Memory B cell (primary cell): ENCODE measurements around the gene ST7.

Experiments
- ATAC-seq: fragments of 150-1000 bp; cut with Tn5 transposase; 2 replicates; pipeline ENCODE4 v1.10.0; 2021; ENCODE audit warnings: low read depth, mild to moderate bottlenecking, moderate library complexity
- DNase-seq, 2 donors: peaks; one replicate each; pipeline ENCODE4 v3.0.0; 2022; ENCODE audit warnings: low spot score in 2 of 2
- H3K27ac Mint-ChIP-seq: one replicate; pipeline ENCODE4 v1.8.0; 2022; ENCODE audit warnings: mild to moderate bottlenecking, moderate library complexity, mixed read lengths
- H3K27me3 Mint-ChIP-seq: one replicate; pipeline ENCODE4 v1.8.0; 2022; ENCODE audit warnings: mixed read lengths
- H3K36me3 Mint-ChIP-seq: one replicate; pipeline ENCODE4 v1.8.0; 2022; ENCODE audit warnings: mild to moderate bottlenecking, mixed read lengths
- H3K4me1 Mint-ChIP-seq: one replicate; pipeline ENCODE4 v1.8.0; 2022; ENCODE audit warnings: mixed read lengths
- H3K4me3 Mint-ChIP-seq: one replicate; pipeline ENCODE4 v1.8.0; 2022; ENCODE audit warnings: mild to moderate bottlenecking, moderate library complexity, mixed read lengths
- H3K9me3 Mint-ChIP-seq: one replicate; pipeline ENCODE4 v1.8.0; 2022; ENCODE audit warnings: mixed read lengths

Gene ST7

GRCh38 chr7:117273325-117273724, 320.0 kb downstream of the ST7 start:
- Mint-ChIP-seq H3K27ac (no peak overlapping the region), H3K4me1 (no peaks in the 10 kb centered on the region), H3K4me3 (no peak overlapping the region), H3K36me3 (no peaks in the 10 kb centered on the region), H3K27me3 (peaks cover 7% of the 10 kb centered on the region), H3K9me3 (no peaks in the 10 kb centered on the region)
- ATAC-seq (no peak), DNase-seq (no peak)

GRCh38 chr7:117273814-117274225, 320.5 kb downstream of the ST7 start:
- Mint-ChIP-seq H3K36me3 (no peaks in the 10 kb centered on the region), H3K4me1 (no peaks in the 10 kb centered on the region)
- DNase-seq: no peak

GRCh38 chr7:117274951-117275350, 321.6 kb downstream of the ST7 start:
- DNase-seq (no peak), ATAC-seq (no peak)
- H3K27ac Mint-ChIP-seq: no peak overlapping the region
- H3K36me3 Mint-ChIP-seq: no peaks in the 10 kb centered on the region
- peaks cover 2% of the 10 kb centered on the region for H3K9me3 Mint-ChIP-seq
- H3K4me3 Mint-ChIP-seq: no peak overlapping the region
- no peaks in the 10 kb centered on the region for H3K4me1 Mint-ChIP-seq
- peaks cover 7% of the 10 kb centered on the region for H3K27me3 Mint-ChIP-seq

More at GRCh38 chr7:117273814-117274225, 320.5 kb downstream of the ST7 start:
- ATAC-seq: no peak
- Mint-ChIP-seq H3K4me3 (no peak overlapping the region), H3K27me3 (peaks cover 7% of the 10 kb centered on the region), H3K9me3 (no peaks in the 10 kb centered on the region), H3K27ac (no peak overlapping the region)

- H3K36me3 Mint-ChIP-seq: no peaks in the 10 kb centered on the region
- no peak for ATAC-seq
- H3K4me3 Mint-ChIP-seq: no peak overlapping the region
- DNase-seq: no peak
- H3K27ac Mint-ChIP-seq: no peak overlapping the region
- peaks cover 2% of the 10 kb centered on the region for H3K9me3 Mint-ChIP-seq
- H3K4me1 Mint-ChIP-seq: no peaks in the 10 kb centered on the region
- H3K27me3 Mint-ChIP-seq: peaks cover 3% of the 10 kb centered on the region
These were observed 324.3 kb downstream of the ST7 start for GRCh38 chr7:117277576-117277975.

GRCh38 chr7:117278040-117278439, 324.7 kb downstream of the ST7 start:
- H3K9me3 Mint-ChIP-seq: peaks cover 2% of the 10 kb centered on the region
- no peaks in the 10 kb centered on the region for H3K4me1 Mint-ChIP-seq
- no peaks in the 10 kb centered on the region for H3K36me3 Mint-ChIP-seq
- H3K27me3 Mint-ChIP-seq: peaks cover 3% of the 10 kb centered on the region
- ATAC-seq: no peak
- no peak overlapping the region for H3K27ac Mint-ChIP-seq
- H3K4me3 Mint-ChIP-seq: no peak overlapping the region
- no peak for DNase-seq

- H3K4me3 Mint-ChIP-seq: no peak overlapping the region
- H3K4me1 Mint-ChIP-seq: no peaks in the 10 kb centered on the region
- H3K27ac Mint-ChIP-seq: no peak overlapping the region
- DNase-seq (no peak), ATAC-seq (no peak)
- H3K36me3 Mint-ChIP-seq: no peaks in the 10 kb centered on the region
- H3K27me3 Mint-ChIP-seq: peaks cover 3% of the 10 kb centered on the region
- H3K9me3 Mint-ChIP-seq: peaks cover 2% of the 10 kb centered on the region
These were observed 325.9 kb downstream of the ST7 start for GRCh38 chr7:117279203-117279602.
